GM18507 (cell line): ENCODE measurements around the gene DDIAS.
A peak's percentile ranks its signal among the peaks of the same experiment; 100 is the strongest.
"Not testable (repeated sequence)": the region's sequence is repeated elsewhere in the genome, so short reads cannot be mapped to it uniquely, and the experiment has no call there.

Experiments
- DNase-seq: peaks from one replicate; pipeline ENCODE4 v3.0.0; 2011; ENCODE audit warnings: low read depth; ENCODE audit not compliant: insufficient read length; ENCODE audit errors: extremely low spot score
- FAIRE-seq: peaks from 2 replicates; lab custom pipeline; 2011; peaks lifted over from hg19 to GRCh38; lab: Jason Lieb, UNC

The DDIAS gene, protein sequence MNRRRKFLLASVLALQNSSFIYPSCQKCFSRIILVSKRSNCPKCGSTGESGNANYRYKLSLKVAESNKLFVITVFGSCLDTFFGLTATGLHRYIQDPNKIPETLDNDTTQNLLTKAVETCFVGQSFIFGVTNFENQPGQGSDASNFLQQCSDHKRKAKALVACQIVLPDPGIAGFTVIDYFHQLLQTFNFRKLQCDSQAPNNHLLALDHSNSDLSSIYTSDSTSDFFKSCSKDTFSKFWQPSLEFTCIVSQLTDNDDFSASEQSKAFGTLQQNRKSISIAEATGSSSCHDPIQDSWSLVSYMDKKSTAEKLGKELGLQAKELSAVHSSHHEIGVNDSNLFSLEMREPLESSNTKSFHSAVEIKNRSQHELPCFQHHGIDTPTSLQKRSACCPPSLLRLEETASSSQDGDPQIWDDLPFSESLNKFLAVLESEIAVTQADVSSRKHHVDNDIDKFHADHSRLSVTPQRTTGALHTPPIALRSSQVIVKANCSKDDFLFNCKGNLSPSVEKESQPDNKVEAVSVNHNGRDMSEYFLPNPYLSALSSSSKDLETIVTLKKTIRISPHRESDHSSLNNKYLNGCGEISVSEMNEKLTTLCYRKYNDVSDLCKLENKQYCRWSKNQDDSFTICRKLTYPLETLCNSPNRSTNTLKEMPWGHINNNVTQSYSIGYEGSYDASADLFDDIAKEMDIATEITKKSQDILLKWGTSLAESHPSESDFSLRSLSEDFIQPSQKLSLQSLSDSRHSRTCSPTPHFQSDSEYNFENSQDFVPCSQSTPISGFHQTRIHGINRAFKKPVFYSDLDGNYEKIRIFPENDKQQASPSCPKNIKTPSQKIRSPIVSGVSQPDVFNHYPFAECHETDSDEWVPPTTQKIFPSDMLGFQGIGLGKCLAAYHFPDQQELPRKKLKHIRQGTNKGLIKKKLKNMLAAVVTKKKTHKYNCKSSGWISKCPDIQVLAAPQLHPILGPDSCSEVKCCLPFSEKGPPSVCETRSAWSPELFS

DNA sequence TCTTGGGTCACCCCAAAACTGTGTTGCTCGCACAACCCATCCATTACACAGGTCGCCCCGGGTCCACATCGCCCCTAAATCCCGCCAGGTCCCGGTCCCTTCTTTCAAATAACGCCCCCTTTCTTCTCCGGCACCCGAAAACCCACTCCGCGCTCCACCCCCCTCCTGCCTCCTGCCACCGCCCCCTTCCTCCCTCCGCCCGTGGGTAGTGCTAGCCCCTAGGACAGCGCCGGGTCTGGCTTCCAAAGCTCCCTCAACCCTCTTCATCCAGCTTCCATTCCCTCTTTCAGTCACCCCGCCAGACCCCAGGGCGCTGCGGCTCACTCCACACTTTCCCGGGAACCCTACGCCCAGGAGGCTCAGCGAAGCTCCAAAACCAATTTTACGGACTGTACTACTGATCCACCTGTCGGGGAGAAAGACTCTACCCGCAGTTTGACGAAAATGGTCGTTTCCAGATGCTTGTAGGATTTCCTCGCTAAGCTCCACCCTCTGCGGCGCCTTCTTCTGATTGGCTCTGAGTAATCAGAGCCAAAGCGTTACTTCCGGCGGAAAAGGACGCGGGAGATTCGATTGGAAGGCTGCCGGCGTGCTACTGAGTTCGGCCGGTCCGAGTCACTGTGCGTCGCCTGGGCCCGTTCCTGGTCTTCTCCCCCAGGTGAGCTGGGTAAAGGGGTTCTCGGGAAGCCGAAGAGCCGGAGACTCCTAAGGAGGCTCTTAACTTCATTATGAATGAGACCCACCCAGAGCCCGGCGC is at the start of gene DDIAS:
Gene DDIAS, plus strand, starts transcription at position 572 of the 757 bp plus-strand sequence. CDS start 13,003 bp downstream, outside the sequence.
- FAIRE-seq (peak; percentile 97), DNase-seq (peak; percentile 76)

- DNase-seq = no peak
- FAIRE-seq = no peak
Measured at GRCh38 chr11:82854242-82854641, 47.3 kb upstream of the DDIAS start.

- FAIRE-seq, DNase-seq: not testable (repeated sequence)
Measured at GRCh38 chr11:82854916-82855315, 46.6 kb upstream of the DDIAS start.

GRCh38 chr11:82855616-82856015 is 45.9 kb upstream of the DDIAS start:
- DNase-seq = no peak
- no peak for FAIRE-seq

DNA sequence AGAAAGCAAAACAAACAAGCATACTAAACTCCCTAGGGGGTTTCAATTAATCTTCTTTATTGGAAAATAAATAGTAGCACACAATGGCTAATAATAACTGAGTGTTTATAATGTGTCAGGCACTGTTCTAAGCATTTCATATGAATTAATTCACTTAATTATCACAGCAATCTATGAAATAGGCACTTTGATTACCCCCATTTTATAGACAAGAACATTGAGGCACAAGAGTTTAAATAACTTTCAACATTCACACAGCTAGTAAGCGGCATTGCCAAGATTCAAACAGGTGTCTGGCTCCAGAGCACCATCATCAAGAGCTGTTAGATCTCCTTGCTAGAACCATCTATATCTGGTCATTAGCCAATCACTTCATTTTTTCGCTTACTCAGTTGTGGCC is 44.4 kb upstream of the DDIAS start:
- FAIRE-seq = no peak

GRCh38 chr11:82858133-82858532 is 43.4 kb upstream of the DDIAS start:
- FAIRE-seq (no peak), DNase-seq (no peak)

More for the DNA sequence above, 44.4 kb upstream of the DDIAS start:
- DNase-seq = no peak

DNA sequence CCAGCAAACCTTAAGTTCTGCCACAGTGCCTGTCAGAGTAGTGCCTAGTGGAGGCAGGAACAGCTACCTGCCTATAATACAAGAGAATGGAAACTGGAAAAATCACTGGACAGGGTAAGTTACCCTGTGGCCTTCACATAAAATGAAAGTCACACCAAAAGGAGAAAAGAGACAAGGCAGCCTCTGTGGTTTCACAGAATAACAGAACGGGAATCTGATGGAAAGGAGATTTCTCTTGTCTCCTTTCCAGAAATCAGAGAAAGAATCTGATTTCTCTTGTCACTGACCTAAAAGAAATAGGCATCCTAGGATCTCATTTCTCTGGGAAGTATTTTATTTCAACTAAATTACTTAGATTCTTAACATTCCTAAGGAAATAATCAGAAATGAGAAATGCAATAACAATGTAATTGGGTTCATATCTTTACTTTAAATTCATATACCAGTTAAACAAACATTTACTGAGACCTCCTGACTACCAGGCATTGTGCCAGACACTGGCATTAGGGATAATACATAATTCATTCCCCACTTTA is 42.9 kb upstream of the DDIAS start:
- no peak for FAIRE-seq

GRCh38 chr11:82859750-82860149 is 41.8 kb upstream of the DDIAS start:
- FAIRE-seq (no peak), DNase-seq (no peak)

More for the DNA sequence above, 42.9 kb upstream of the DDIAS start:
- no peak for DNase-seq

DNA sequence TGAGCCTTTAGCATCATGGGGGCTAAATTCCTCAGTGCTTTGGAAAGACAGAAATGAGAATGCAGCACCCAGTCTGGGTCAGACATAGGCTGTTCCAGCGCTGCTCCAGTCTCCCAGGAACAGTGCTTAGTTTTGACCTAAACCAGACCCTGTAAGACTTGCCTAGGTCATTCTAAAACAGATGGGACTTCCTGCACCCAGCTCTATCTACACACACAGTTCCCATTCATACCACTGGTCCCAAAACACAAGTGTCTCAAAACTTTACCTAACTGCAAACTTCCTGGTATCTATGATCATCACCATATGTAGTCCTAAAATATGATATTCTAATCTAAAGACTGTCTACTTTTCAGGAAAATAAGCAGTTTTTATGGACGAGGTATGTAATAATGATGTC is 39.2 kb upstream of the DDIAS start:
- no peak for FAIRE-seq

DNA sequence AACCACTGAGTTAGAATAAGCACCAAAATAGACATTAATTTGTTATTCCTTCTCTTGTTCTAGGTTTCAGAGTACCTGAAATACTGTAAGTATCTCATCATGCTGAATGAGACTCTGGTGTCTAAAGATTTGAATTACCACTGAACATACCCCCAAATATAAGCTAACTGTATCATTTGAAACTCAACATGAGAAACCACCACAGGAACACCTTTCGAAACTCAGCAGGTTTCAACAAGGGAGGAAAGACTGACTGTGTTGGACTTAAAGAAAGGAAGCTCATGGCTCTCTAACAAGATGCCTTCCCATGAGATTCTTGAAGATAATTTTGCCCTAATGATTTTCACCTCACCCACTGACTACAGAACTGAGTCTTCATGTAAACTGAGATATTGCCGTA is 38.3 kb upstream of the DDIAS start:
- FAIRE-seq = no peak

More for the DNA sequence above, 39.2 kb upstream of the DDIAS start:
- DNase-seq = no peak

GRCh38 chr11:82864268-82864667 is 37.3 kb upstream of the DDIAS start:
- no peak for DNase-seq
- FAIRE-seq = no peak

More for the DNA sequence above, 38.3 kb upstream of the DDIAS start:
- DNase-seq = no peak

GRCh38 chr11:82865841-82866240 is 35.7 kb upstream of the DDIAS start:
- no peak for FAIRE-seq
- DNase-seq = no peak

- DNase-seq (peak; percentile 30), FAIRE-seq (peak; percentile 56)
Measured at GRCh38 chr11:82867495-82868082, 33.9 kb upstream of the DDIAS start.

DNA sequence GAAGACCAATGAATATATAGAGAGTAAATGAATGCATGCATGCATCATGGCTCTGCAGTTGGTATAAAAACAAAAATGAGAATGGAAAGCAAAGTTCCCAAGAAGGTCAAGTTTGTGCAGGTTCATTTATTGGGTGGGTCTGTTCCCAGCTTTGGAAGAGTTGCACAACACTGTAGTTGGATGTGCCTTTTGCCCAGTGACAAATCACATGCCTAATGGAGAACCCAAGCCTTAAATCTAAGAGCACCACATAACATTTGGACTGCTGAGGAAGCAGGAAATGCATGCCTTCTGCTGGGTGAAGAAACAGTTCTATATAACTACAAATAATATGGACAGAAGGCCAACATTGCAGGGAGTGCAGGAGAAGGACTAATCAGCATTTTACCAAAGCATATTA is 31.9 kb upstream of the DDIAS start:
- no peak for DNase-seq
- FAIRE-seq = no peak

- DNase-seq (no peak), FAIRE-seq (no peak)
Measured at GRCh38 chr11:82871646-82872045, 29.9 kb upstream of the DDIAS start.

DNA sequence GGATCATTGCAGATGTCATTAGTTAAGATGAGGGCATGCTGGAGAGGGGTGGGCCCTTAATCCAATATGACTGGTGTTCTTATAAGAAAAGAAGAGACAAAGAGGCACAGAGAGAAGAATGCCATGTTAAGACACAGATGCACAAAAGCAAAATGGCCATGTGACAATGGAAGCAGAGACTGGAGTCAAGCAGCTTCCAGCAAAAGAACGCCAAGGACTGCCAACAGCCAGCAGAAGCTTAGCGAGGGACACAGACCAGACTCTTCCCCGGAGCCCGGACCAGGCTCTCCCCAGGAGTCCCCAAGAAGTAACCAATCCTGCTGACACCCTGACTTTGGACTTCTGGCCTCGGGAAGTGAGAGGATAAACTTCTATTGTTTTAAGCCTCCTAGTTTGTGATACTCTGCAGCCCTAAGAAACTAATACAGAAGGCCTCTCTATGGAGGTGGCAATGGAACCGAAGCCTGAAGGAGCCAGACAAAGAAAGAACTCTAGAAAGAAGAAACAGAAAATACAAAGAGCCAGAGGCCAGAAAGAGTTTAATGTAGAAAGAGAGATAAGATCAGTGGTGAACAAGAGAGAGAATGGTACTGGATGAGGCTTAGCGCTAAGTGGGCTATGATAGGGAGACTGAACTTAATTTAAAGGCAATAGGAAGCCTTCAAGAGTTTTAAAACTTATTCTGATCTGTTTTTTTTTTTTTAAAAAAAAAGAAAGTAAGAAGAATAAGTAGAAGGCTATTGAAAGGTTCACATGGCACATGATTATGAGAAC is 29.0 kb upstream of the DDIAS start:
- DNase-seq = no peak
- no peak for FAIRE-seq

GRCh38 chr11:82873919-82874333 is 27.6 kb upstream of the DDIAS start:
- DNase-seq (no peak), FAIRE-seq (no peak)
